H1 (cell line): Measurements from ENCODE around the gene SMARCA1.

ENCODE experiments used
- CHD2 ChIP-seq: IDR thresholded peaks from 2 replicates; pipeline ENCODE4 v1.6.1; 2012; ENCODE audit warnings: low read length, improper control_type of control experiment
- POLR2A ChIP-seq, 2 experiments: IDR thresholded peaks; 1 replicate in 1 of 2; 2 replicates in 1 of 2; pipeline ENCODE4 v1.6.1; 2011; ENCODE audit warnings: low read depth in 2 of 2, low read length in 2 of 2, mild to moderate bottlenecking in 2 of 2; ENCODE audit errors: control extremely low read depth in 1 of 2
- USF2 ChIP-seq: IDR thresholded peaks from 2 replicates; pipeline ENCODE4 v1.6.1; 2011; ENCODE audit warnings: low read length, improper control_type of control experiment
- TF ChIP-seq, protein P1 (sequence below), 3 experiments: IDR thresholded peaks; 1 replicate in 2 of 3; 2 replicates in 1 of 3; pipeline versions ENCODE4 v1.5.1 to v1.6.1; 2011; ENCODE audit warnings: low read length in 3 of 3, mild to moderate bottlenecking in 3 of 3, inconsistent platforms in 2 of 3, low read depth in 1 of 3, moderate library complexity in 1 of 3; ENCODE audit not compliant: insufficient read depth in 1 of 3; ENCODE audit errors: control extremely low read depth in 1 of 3

DNA sequence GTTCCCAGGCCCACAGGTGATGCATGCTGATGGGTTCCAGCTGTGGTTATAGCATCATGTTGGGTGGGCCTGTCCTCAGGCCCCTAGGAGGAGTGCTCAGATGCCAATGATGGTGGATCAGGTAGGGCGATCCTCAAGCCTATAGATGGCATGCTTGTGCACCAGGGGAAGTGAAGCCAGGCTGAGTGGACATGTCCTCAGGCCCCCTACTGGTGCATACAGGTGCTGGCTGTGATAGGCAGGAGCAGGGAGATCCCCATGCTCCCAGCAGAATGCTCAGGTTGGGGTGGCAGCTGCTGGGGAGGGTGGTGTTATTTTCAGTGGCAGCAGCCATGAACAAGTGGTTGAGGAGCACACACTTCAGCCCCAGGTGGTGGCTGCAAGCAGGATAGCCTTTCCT is 96.0 kb downstream of the SMARCA1 start:
- TF ChIP-seq CHD2, result no peak
- TF ChIP-seq POLR2A (IDR thresholded peaks at IDR 0.05; ENCODE audit: control extremely low read depth in 1 of 2, low read depth in 2 of 2, low read length in 2 of 2), result no peak
- no peak for TF ChIP-seq USF2
- TF ChIP-seq, protein P1, sequence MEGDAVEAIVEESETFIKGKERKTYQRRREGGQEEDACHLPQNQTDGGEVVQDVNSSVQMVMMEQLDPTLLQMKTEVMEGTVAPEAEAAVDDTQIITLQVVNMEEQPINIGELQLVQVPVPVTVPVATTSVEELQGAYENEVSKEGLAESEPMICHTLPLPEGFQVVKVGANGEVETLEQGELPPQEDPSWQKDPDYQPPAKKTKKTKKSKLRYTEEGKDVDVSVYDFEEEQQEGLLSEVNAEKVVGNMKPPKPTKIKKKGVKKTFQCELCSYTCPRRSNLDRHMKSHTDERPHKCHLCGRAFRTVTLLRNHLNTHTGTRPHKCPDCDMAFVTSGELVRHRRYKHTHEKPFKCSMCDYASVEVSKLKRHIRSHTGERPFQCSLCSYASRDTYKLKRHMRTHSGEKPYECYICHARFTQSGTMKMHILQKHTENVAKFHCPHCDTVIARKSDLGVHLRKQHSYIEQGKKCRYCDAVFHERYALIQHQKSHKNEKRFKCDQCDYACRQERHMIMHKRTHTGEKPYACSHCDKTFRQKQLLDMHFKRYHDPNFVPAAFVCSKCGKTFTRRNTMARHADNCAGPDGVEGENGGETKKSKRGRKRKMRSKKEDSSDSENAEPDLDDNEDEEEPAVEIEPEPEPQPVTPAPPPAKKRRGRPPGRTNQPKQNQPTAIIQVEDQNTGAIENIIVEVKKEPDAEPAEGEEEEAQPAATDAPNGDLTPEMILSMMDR (IDR thresholded peaks at IDR 0.05; ENCODE audit: control extremely low read depth in 1 of 3, insufficient read depth in 1 of 3, low read depth in 1 of 3, low read length in 3 of 3), result no peak
